Fibroblast of lung (primary cell): ENCODE data around the gene GPNMB. TPM values are rescaled to one million over a fixed set of nuclear protein-coding genes. Genes with fewer than 3 reads are reported as not detected.

Experiments used
- DNase-seq, 2 donors: peaks; one replicate each; pipeline versions ENCODE4 v3.0.0 to v3.0.0-alpha.2; 2010; ENCODE audit warnings: low read depth in 2 of 2
- H2AFZ ChIP-seq: 2 replicates; pipeline ENCODE4 v1.5.1; 2012; ENCODE audit warnings: low read length, control low read depth, inconsistent platforms
- H3K27ac ChIP-seq: 2 replicates; pipeline ENCODE4 v1.5.1; 2011; ENCODE audit warnings: low read length, control low read depth; ENCODE audit not compliant: insufficient read depth
- H3K27me3 ChIP-seq: 2 replicates; pipeline ENCODE4 v1.5.1; 2011; ENCODE audit warnings: mild to moderate bottlenecking, low read length; ENCODE audit not compliant: control insufficient read depth, insufficient read depth
- H3K36me3 ChIP-seq: 2 replicates; pipeline ENCODE4 v1.5.1; 2011; ENCODE audit warnings: low read length; ENCODE audit not compliant: control insufficient read depth, insufficient read depth
- H3K4me1 ChIP-seq: 2 replicates; pipeline ENCODE4 v1.5.1; 2011; ENCODE audit warnings: low read length; ENCODE audit not compliant: control insufficient read depth, insufficient read depth; ENCODE audit errors: extremely low read depth
- H3K4me2 ChIP-seq: 2 replicates; pipeline ENCODE4 v1.5.1; 2011; ENCODE audit warnings: low read length, control low read depth; ENCODE audit not compliant: insufficient read depth; ENCODE audit errors: extremely low read depth
- H3K4me3 ChIP-seq, 4 experiments: fragments of 200-600 bp in 1 of 4; sonication (generic) in 1 of 4; replicated peaks in 1 of 4; 2 replicates each; pipeline ENCODE4 v1.5.1; 2011 to 2016; ENCODE audit warnings: low read length in 4 of 4, low read depth in 3 of 4, mild to moderate bottlenecking in 3 of 4, control low read depth in 2 of 4, inconsistent platforms in 1 of 4, mixed read lengths in 1 of 4; ENCODE audit not compliant: insufficient read depth in 1 of 4; ENCODE audit errors: control extremely low read depth in 1 of 4
- H3K79me2 ChIP-seq: 2 replicates; pipeline ENCODE4 v1.5.1; 2012; ENCODE audit warnings: mild to moderate bottlenecking, low read length, inconsistent platforms; ENCODE audit not compliant: control insufficient read depth, insufficient read depth
- H3K9ac ChIP-seq: 2 replicates; pipeline ENCODE4 v1.5.1; 2011; ENCODE audit warnings: mild to moderate bottlenecking, low read length, control low read depth; ENCODE audit not compliant: insufficient read depth
- H3K9me3 ChIP-seq: 2 replicates; pipeline ENCODE4 v1.5.1; 2012; ENCODE audit warnings: low read depth, low read length; ENCODE audit not compliant: control insufficient read depth, insufficient read depth
- H4K20me1 ChIP-seq: 2 replicates; pipeline ENCODE4 v1.5.1; 2011; ENCODE audit warnings: low read length; ENCODE audit not compliant: control insufficient read depth, insufficient read depth; ENCODE audit errors: extremely low read depth
- CTCF ChIP-seq, 2 donors: IDR thresholded peaks in 1 of 2; conservative IDR thresholded peaks in 1 of 2; 1 replicate in 1 of 2; 2 replicates in 1 of 2; pipeline ENCODE4 v1.5.1; 2011 to 2012; ENCODE audit warnings: low read length in 2 of 2, control low read depth in 1 of 2, inconsistent platforms in 1 of 2, low read depth in 1 of 2, mild to moderate bottlenecking in 1 of 2
- EZH2 ChIP-seq: IDR thresholded peaks from 2 replicates; pipeline ENCODE4 v1.5.1; 2012; ENCODE audit warnings: low read length, control low read depth, mild to moderate bottlenecking; ENCODE audit errors: missing control alignments
- polyA plus RNA-seq, 2 donors: library from polyadenylated mRNA; depleted of rRNA in 1 of 2; stranded (reverse) in 1 of 2; unstranded in 1 of 2; fragments of >200 nt; gene quantifications; 2 replicates each; pipeline ENCODE4 v1.2.1, GENCODE V29; 2011 to 2012; ENCODE audit warnings: missing spikeins in 1 of 2
- total RNA-seq: library from RNA; depleted of rRNA; stranded (reverse); fragments of >200 nt; gene quantifications from 2 replicates; pipeline ENCODE4 v1.2.1, GENCODE V29; 2014

GPNMB gene
- total and polyA plus RNA-seq, 2 donors (not counting 1 experiment from before 2014, with no cell fraction given): 114 to 177 TPM

GRCh38 chr7:23295401-23295697 lies 48.8 kb downstream of the GPNMB start:
- H3K4me1 ChIP-seq: peaks cover 9% of the 10 kb centered on the region
- no peaks in the 10 kb centered on the region for H3K27me3 ChIP-seq
- TF ChIP-seq CTCF (conservative IDR thresholded peaks at IDR 0.05 in 1 of 2, IDR thresholded peaks at IDR 0.05 in 1 of 2; ENCODE audit: low read depth in 1 of 2, low read length in 2 of 2) (no peak), EZH2 (no peak)
- no peak for DNase-seq
- no peak overlapping the region for H3K9ac ChIP-seq
- H3K27ac ChIP-seq: no peak overlapping the region
- H3K4me2 ChIP-seq: no peak overlapping the region
- H3K9me3 ChIP-seq: no peaks in the 10 kb centered on the region
- no peaks in the 10 kb centered on the region for H4K20me1 ChIP-seq
- H3K4me3 ChIP-seq: no peak overlapping the region
- no peaks in the 10 kb centered on the region for H3K36me3 ChIP-seq
- H2AFZ ChIP-seq: no peak overlapping the region
- H3K79me2 ChIP-seq: peaks cover 11% of the 10 kb centered on the region

GRCh38 chr7:23298141-23298881 lies 51.7 kb downstream of the GPNMB start:
- Histone ChIP-seq H3K27me3 (no peaks in the 10 kb centered on the region), H3K79me2 (peaks cover 35% of the 10 kb centered on the region), H3K4me3 (peak overlapping the region in 2 of 4 experiments; percentile 52 to 98), H4K20me1 (no peaks in the 10 kb centered on the region), H2AFZ (peak overlapping the region; percentile 90), H3K9ac (no peak overlapping the region), H3K4me2 (peak overlapping the region; percentile 68), H3K27ac (peak overlapping the region; percentile 84), H3K36me3 (no peaks in the 10 kb centered on the region), H3K4me1 (peaks cover 15% of the 10 kb centered on the region), H3K9me3 (no peaks in the 10 kb centered on the region)
- peak; percentile 28 to 81 for DNase-seq
- no peak for TF ChIP-seq EZH2
- no peak for TF ChIP-seq CTCF (conservative IDR thresholded peaks at IDR 0.05 in 1 of 2, IDR thresholded peaks at IDR 0.05 in 1 of 2; ENCODE audit: low read depth in 1 of 2, low read length in 2 of 2)

- H3K4me2 ChIP-seq: peak within 1 kb of the TSS; percentile 91
- H3K79me2 ChIP-seq: peaks cover 38% of the 10 kb centered on the region
- TF ChIP-seq EZH2 (no peak), CTCF (conservative IDR thresholded peaks at IDR 0.05 in 1 of 2, IDR thresholded peaks at IDR 0.05 in 1 of 2; ENCODE audit: low read depth in 1 of 2, low read length in 2 of 2) (no peak)
- no peaks in the 10 kb centered on the region for H3K27me3 ChIP-seq
- H3K27ac ChIP-seq: peak within 1 kb of the TSS; percentile 84
- no peaks in the 10 kb centered on the region for H3K9me3 ChIP-seq
- H3K9ac ChIP-seq: peak within 1 kb of the TSS; percentile 84
- no peaks in the 10 kb centered on the region for H3K36me3 ChIP-seq
- peak within 1 kb of the TSS; percentile 82 to 98 (median 93) for H3K4me3 ChIP-seq
- DNase-seq: peak; percentile 96
- H3K4me1 ChIP-seq: peaks cover 15% of the 10 kb centered on the region
- H2AFZ ChIP-seq: peak within 1 kb of the TSS; percentile 90
- no peaks in the 10 kb centered on the region for H4K20me1 ChIP-seq
Measured at GRCh38 chr7:23298885-23299769, 52.6 kb downstream of the GPNMB start, which contains the start of gene MALSU1. TSS of gene MALSU1 (plus strand) at chr7:23299339. CDS start at chr7:23299353, 14 bp downstream.
